ENCODE measurements around the gene MAD1L1.

The MAD1L1 gene

GRCh38 chr7:1948887-1949680 is 283.7 kb downstream of the MAD1L1 start:
- DNase-seq = no peak

GRCh38 chr7:1948301-1948796 is 284.4 kb downstream of the MAD1L1 start:
- no peak for DNase-seq

GRCh38 chr7:1947586-1948217 is 285.0 kb downstream of the MAD1L1 start:
- no peak for DNase-seq

GRCh38 chr7:1946773-1947450 is 285.8 kb downstream of the MAD1L1 start:
- no peak for DNase-seq

- no peak for DNase-seq
Observed at GRCh38 chr7:1946025-1946772, 286.5 kb downstream of the MAD1L1 start.

- DNase-seq = no peak
Observed at GRCh38 chr7:1945558-1945957, 287.2 kb downstream of the MAD1L1 start.

- no peak for DNase-seq
Observed at GRCh38 chr7:1944619-1945210, 288.0 kb downstream of the MAD1L1 start.

- no peak for DNase-seq
Observed at GRCh38 chr7:1943933-1944618, 288.7 kb downstream of the MAD1L1 start.

- no peak for DNase-seq
Observed at GRCh38 chr7:1943326-1943725, 289.4 kb downstream of the MAD1L1 start.

GRCh38 chr7:1942941-1943289 is 289.8 kb downstream of the MAD1L1 start:
- DNase-seq = no peak

GRCh38 chr7:1942243-1942940 is 290.4 kb downstream of the MAD1L1 start:
- DNase-seq = no peak

GRCh38 chr7:1941464-1942242 is 291.1 kb downstream of the MAD1L1 start:
- DNase-seq = no peak

- DNase-seq = no peak
Observed at GRCh38 chr7:1940863-1941262, 291.9 kb downstream of the MAD1L1 start.

GRCh38 chr7:1940402-1940786 is 292.4 kb downstream of the MAD1L1 start:
- no peak for DNase-seq

- no peak for DNase-seq
Observed at GRCh38 chr7:1939434-1940401, 293.0 kb downstream of the MAD1L1 start.

GRCh38 chr7:1938788-1939433 is 293.8 kb downstream of the MAD1L1 start:
- DNase-seq = no peak

- no peak for DNase-seq
Observed at GRCh38 chr7:1937252-1937605, 295.5 kb downstream of the MAD1L1 start.

- no peak for DNase-seq
Observed at GRCh38 chr7:1936531-1937251, 296.1 kb downstream of the MAD1L1 start.

- DNase-seq = no peak
Observed at GRCh38 chr7:1936006-1936310, 296.8 kb downstream of the MAD1L1 start.

Data from kidney glomerular epithelial cell (primary cell).